Natural killer cell (primary cell): ENCODE measurements around the gene ST6GALNAC6. TPM values are rescaled to one million over a fixed set of nuclear protein-coding genes. Genes with fewer than 3 reads are reported as not detected.
"Not testable (repeated sequence)": the region's sequence is repeated elsewhere in the genome, so short reads cannot be mapped to it uniquely, and the experiment has no call there.

Experiments used
- ATAC-seq, 3 donors: fragments of 150-1000 bp in 2 of 3; fragments of 200-7000 bp in 1 of 3; cut with Tn5 transposase; 1 replicate in 1 of 3; 2 replicates in 2 of 3; pipeline ENCODE4 v1.10.0; 2021; ENCODE audit warnings: mild to moderate bottlenecking in 2 of 3, moderate library complexity in 2 of 3
- DNase-seq, 2 donors: peaks; one replicate each; pipeline versions ENCODE4 v3.0.0 to v3.0.0-alpha.2; 2013 to 2021; ENCODE audit warnings: mixed read lengths in 1 of 2
- H3K27ac ChIP-seq: one replicate; pipeline ENCODE4 v1.5.1; 2013; ENCODE audit warnings: mild to moderate bottlenecking, low read length
- H3K27me3 ChIP-seq: one replicate; pipeline ENCODE4 v1.6.1; 2013; ENCODE audit warnings: low read length; ENCODE audit not compliant: control insufficient read depth, insufficient read depth
- H3K36me3 ChIP-seq: one replicate; pipeline ENCODE4 v1.6.1; 2013; ENCODE audit warnings: low read length; ENCODE audit not compliant: control insufficient read depth, insufficient read depth
- H3K4me1 ChIP-seq: one replicate; pipeline ENCODE4 v1.6.1; 2013; ENCODE audit warnings: low read length; ENCODE audit not compliant: control insufficient read depth, insufficient read depth
- H3K4me3 ChIP-seq: one replicate; pipeline ENCODE4 v1.5.1; 2013; ENCODE audit warnings: low read length
- H3K9me3 ChIP-seq: one replicate; pipeline ENCODE4 v1.6.1; 2013; ENCODE audit warnings: low read length; ENCODE audit not compliant: control insufficient read depth, insufficient read depth
- H3K27ac Mint-ChIP-seq, 2 donors: one replicate each; pipeline ENCODE4 v1.8.0; 2022; ENCODE audit warnings: mild to moderate bottlenecking in 2 of 2, mixed read lengths in 2 of 2, moderate library complexity in 1 of 2
- H3K27me3 Mint-ChIP-seq, 2 donors: one replicate each; pipeline ENCODE4 v1.8.0; 2022; ENCODE audit warnings: low read depth in 2 of 2, mixed read lengths in 2 of 2
- H3K36me3 Mint-ChIP-seq: one replicate; pipeline ENCODE4 v1.8.0; 2022; ENCODE audit warnings: mixed read lengths
- H3K4me1 Mint-ChIP-seq, 2 donors: one replicate each; pipeline ENCODE4 v1.8.0; 2022; ENCODE audit warnings: mixed read lengths in 2 of 2
- H3K4me3 Mint-ChIP-seq: one replicate; pipeline ENCODE4 v1.8.0; 2022; ENCODE audit warnings: mild to moderate bottlenecking, moderate library complexity, mixed read lengths
- H3K9me3 Mint-ChIP-seq, 2 donors: one replicate each; pipeline ENCODE4 v1.8.0; 2022; ENCODE audit warnings: mixed read lengths in 2 of 2
- WGBS: methylation state at CpG from one replicate; pipeline ENCODE4 v1.1.7; 2013; ENCODE audit warnings: missing lambda C conversion rate; ENCODE audit not compliant: insufficient coverage; 5-methylcytosine and 5-hydroxymethylcytosine counted together
- intact Hi-C: fragments of 100-400 bp; cut with micrococcal nuclease; formaldehyde crosslinking; loops from one replicate; pipeline ENCODE4 v1.14.2; 2022
- total RNA-seq, 4 donors: library from RNA; stranded (reverse); fragments of 120-200 nt in 1 of 4; gene quantifications; one replicate each; pipeline versions ENCODE4 v1.2.3 to v1.2.4, GENCODE V29; 2013 to 2022
- TF ChIP-seq, protein P1 (sequence below): fragments of 200-600 bp; IDR thresholded peaks from one replicate; pipeline ENCODE4 v1.8.0; 2022; ENCODE audit warnings: antibody characterized with exemption

The ST6GALNAC6 gene
- total RNA-seq, 3 donors from 2014 or later (not counting 1 experiment from before 2014, with no cell fraction given): 120 to 148 (median 127) TPM

DNA sequence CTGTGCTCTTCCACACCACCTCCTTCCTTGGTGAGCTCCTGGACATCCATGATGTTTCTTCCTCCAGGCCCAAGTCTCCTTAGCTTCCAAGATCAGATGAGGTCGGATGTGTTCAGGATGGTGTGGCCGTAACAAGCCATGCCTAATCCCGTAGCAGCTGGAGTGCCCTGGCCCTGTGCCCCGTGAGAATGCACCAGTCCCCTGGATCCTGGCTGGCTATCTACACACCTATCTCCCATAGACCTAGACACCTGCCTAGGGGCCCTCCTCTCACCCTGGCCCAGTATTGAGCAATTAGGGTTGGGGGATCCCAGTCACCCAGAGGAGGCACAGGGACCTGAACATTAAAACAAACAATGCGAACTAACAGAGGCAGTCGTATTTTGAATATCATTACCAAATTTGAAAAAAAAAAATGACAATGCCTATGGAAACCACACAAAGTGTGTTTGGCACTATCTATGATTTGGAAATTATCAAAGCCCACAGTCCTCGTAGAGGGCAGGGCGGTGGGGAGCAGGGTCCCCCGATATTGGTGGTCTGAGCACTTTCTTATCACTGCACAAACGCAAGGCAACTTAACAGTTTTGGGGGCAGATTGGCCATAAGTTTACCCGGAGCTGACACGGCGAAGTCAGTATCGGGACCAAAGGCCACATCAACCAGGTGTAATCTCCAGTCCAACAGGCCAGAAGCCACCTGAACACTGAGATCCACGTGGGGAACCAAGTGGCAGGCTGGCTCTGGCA lies 58.1 kb downstream of the ST6GALNAC6 start:
- no peaks in the 10 kb centered on the region for H3K27me3 Mint-ChIP-seq
- intact Hi-C loops: no loop called here
- ATAC-seq: no peak

DNA sequence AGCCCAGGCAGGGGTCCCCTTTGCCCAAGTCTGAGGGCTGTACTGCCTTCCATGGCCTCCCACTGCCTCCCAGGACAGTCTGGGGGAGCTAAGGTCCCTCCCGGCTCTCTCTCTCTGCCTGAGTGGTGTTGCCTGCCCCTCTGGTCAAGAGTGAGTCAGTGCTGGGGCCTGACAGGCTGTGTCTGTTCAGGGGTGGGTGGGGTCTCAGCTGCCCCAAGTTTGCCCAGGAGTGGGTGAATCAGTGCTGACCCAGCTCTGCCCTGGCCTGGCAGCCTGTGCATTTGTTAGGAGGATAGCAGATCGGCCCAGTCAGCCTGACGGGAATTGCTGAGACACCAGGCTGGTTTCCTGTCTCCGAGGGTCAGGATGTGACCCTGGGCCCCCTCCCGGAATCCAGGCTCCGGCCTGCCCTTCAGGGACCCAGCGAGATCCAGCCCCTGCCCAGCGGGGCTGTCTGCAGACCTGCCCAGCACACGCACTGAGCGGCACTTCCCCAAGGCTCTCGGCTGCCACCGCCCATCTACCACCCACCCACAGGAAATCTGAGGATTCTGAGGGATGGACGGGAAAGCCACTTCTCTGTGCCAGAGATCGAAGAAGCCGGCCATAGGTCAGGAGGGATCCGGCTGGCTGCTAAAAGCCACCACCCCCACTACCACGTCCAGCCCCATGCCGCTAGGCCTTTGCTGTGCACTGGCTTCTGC lies 60.9 kb downstream of the ST6GALNAC6 start:
- Histone ChIP-seq H3K36me3 (peaks cover 4% of the 10 kb centered on the region), H3K27me3 (no peaks in the 10 kb centered on the region), H3K4me1 (peaks cover 14% of the 10 kb centered on the region), H3K9me3 (no peaks in the 10 kb centered on the region), H3K4me3 (no peak overlapping the region), H3K27ac (no peak overlapping the region)
- Mint-ChIP-seq H3K9me3 (no peaks in the 10 kb centered on the region), H3K4me1 (no peaks in the 10 kb centered on the region), H3K27ac (peak overlapping the region in 1 of 2 donors; percentile 63), H3K4me3 (no peak overlapping the region), H3K36me3 (no peaks in the 10 kb centered on the region), H3K27me3 (no peaks in the 10 kb centered on the region)
- TF ChIP-seq, protein P1, sequence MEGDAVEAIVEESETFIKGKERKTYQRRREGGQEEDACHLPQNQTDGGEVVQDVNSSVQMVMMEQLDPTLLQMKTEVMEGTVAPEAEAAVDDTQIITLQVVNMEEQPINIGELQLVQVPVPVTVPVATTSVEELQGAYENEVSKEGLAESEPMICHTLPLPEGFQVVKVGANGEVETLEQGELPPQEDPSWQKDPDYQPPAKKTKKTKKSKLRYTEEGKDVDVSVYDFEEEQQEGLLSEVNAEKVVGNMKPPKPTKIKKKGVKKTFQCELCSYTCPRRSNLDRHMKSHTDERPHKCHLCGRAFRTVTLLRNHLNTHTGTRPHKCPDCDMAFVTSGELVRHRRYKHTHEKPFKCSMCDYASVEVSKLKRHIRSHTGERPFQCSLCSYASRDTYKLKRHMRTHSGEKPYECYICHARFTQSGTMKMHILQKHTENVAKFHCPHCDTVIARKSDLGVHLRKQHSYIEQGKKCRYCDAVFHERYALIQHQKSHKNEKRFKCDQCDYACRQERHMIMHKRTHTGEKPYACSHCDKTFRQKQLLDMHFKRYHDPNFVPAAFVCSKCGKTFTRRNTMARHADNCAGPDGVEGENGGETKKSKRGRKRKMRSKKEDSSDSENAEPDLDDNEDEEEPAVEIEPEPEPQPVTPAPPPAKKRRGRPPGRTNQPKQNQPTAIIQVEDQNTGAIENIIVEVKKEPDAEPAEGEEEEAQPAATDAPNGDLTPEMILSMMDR: no peak
- DNase-seq: no peak
- intact Hi-C loops: no loop called here
- peak in 1 of 3 donors; percentile 40 for ATAC-seq
- 69% methylated on average over 18 of the region's 18 CpGs for WGBS

More for the DNA sequence above, 58.1 kb downstream of the ST6GALNAC6 start:
- Histone ChIP-seq H3K4me3 (no peak overlapping the region), H3K4me1 (peaks cover 3% of the 10 kb centered on the region), H3K27me3 (no peaks in the 10 kb centered on the region), H3K36me3 (peaks cover 4% of the 10 kb centered on the region), H3K9me3 (no peaks in the 10 kb centered on the region), H3K27ac (no peak overlapping the region)
- 89% methylated on average over 15 of the region's 15 CpGs for WGBS
- Mint-ChIP-seq H3K9me3 (no peaks in the 10 kb centered on the region), H3K27ac (no peak overlapping the region), H3K4me1 (no peaks in the 10 kb centered on the region), H3K36me3 (no peaks in the 10 kb centered on the region), H3K4me3 (no peak overlapping the region)
- no peak for DNase-seq
- TF ChIP-seq, protein P1: no peak

DNA sequence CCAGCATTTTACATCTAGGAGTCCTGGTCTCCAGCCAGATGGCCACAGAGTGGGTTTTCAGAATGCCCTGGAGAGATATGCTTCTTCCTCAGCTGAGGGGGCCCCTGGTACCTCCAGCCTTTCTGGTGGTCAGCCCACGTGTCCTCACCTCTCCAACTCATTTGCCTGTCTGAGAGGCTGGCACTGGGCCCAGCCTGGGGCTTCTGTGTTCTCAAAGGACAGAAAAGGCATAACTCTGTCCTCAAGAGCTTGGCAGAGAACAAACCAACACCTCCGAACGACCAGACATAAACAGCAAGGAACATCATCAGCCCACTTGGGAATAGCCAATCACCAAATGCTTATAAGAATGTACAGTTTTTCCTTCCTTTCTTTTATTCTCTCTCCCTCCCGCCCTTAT lies 62.1 kb downstream of the ST6GALNAC6 start:
- Histone ChIP-seq H3K4me3 (no peak overlapping the region), H3K27me3 (no peaks in the 10 kb centered on the region), H3K9me3 (no peaks in the 10 kb centered on the region), H3K27ac (no peak overlapping the region), H3K36me3 (peaks cover 4% of the 10 kb centered on the region), H3K4me1 (peaks cover 14% of the 10 kb centered on the region)
- TF ChIP-seq, protein P1: no peak
- no peak for DNase-seq
- Mint-ChIP-seq H3K27ac (no peak overlapping the region), H3K36me3 (no peaks in the 10 kb centered on the region), H3K4me1 (no peaks in the 10 kb centered on the region), H3K27me3 (no peaks in the 10 kb centered on the region), H3K4me3 (no peak overlapping the region), H3K9me3 (no peaks in the 10 kb centered on the region)
- ATAC-seq: no peak
- 58% methylated on average over 4 of the region's 4 CpGs for WGBS
- intact Hi-C loops: no loop called here

DNA sequence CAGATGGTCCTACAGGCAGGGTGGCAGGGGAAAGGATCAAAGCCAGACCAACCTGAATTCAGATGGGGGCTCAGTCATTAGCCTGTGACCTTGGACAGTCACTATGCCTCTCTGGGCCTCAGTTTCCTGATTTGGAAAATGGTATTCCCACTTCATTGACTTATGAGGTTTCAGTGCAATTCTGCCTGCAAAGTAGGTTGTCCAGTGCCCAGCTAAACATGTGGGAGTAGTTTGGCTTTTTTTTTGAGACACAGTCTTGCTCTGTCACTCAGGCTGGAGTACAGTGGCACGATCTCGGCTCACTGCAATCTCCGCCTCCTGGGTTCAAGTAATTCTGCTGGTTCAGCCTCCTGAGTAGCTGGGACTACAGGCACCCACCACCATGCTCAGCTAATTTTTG lies 62.8 kb downstream of the ST6GALNAC6 start:
- DNase-seq, intact Hi-C loops, H3K27ac ChIP-seq, H3K9me3 ChIP-seq, H3K36me3 Mint-ChIP-seq, H3K27me3 Mint-ChIP-seq, H3K4me1 Mint-ChIP-seq, H3K36me3 ChIP-seq, ATAC-seq, H3K4me3 ChIP-seq, H3K4me3 Mint-ChIP-seq, H3K27ac Mint-ChIP-seq, H3K9me3 Mint-ChIP-seq, H3K27me3 ChIP-seq: not testable (repeated sequence)
- peaks cover 14% of the 10 kb centered on the region for H3K4me1 ChIP-seq
- 93% methylated on average over 3 of the region's 3 CpGs for WGBS
